Measurements from ENCODE around the gene ALOXE3.

The ALOXE3 gene

GRCh38 chr17:8117980-8118768 is at the start of gene ALOXE3:
ALOXE3 (minus strand) TSS chr17:8118514; CDS start chr17:8117990, 524 bp downstream.
- peak within 1 kb of the TSS; percentile 64 for H3K4me3 ChIP-seq (replicated peaks; ENCODE audit: low read depth, low read length)
- DNase-seq (ENCODE audit: extremely low read depth, low read depth): no peak
- TF ChIP-seq CTCF (IDR thresholded peaks at IDR 0.05; ENCODE audit: low read depth, low read length, missing control alignments): no peak

DNA sequence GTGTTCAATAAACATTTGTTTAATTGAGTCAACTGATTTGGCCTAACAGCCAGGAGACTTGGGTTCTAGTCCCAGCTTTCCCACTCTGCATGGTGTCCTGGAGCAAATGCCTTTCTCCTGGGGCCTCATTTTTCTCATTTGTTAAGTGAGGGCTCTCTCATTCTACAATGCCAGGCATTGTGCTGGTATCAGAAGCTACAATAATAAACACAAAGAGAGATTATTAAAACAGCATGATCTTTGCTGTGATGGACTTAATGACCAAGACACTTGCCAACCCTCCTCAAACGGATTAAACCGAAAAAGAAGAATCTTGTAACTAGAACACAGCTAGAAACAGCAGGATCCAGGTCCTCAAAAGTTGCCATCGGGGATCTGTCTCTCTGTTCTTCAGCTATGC is 49.2 kb upstream of the ALOXE3 start:
- DNase-seq (ENCODE audit: extremely low read depth, low read depth): no peak
- H3K4me3 ChIP-seq (replicated peaks; ENCODE audit: low read depth, low read length): no peak overlapping the region
- no peak for TF ChIP-seq CTCF (IDR thresholded peaks at IDR 0.05; ENCODE audit: low read depth, low read length, missing control alignments)

- DNase-seq (ENCODE audit: extremely low read depth, low read depth): no peak
- H3K4me3 ChIP-seq (replicated peaks; ENCODE audit: low read depth, low read length): no peak overlapping the region
- no peak for TF ChIP-seq CTCF (IDR thresholded peaks at IDR 0.05; ENCODE audit: low read depth, low read length, missing control alignments)
Measured at GRCh38 chr17:8166731-8167130, 48.4 kb upstream of the ALOXE3 start.

DNA sequence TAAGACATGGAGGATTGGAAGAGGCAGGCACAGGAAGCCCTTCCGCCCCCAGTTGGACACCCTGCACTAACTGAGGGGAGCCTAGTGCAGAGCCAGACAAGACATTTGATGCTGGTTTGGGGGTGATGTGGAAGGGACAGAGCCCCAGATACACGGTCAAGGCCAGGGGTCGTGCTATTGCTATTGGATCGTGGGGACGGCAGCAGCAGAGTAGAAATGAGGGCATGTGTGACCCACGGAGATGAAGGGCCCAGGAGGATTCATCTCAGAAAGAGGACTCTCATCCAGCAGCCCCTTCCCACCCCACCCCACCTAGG is 46.5 kb upstream of the ALOXE3 start:
- H3K4me3 ChIP-seq (replicated peaks; ENCODE audit: low read depth, low read length): no peak overlapping the region
- no peak for TF ChIP-seq CTCF (IDR thresholded peaks at IDR 0.05; ENCODE audit: low read depth, low read length, missing control alignments)

DNA sequence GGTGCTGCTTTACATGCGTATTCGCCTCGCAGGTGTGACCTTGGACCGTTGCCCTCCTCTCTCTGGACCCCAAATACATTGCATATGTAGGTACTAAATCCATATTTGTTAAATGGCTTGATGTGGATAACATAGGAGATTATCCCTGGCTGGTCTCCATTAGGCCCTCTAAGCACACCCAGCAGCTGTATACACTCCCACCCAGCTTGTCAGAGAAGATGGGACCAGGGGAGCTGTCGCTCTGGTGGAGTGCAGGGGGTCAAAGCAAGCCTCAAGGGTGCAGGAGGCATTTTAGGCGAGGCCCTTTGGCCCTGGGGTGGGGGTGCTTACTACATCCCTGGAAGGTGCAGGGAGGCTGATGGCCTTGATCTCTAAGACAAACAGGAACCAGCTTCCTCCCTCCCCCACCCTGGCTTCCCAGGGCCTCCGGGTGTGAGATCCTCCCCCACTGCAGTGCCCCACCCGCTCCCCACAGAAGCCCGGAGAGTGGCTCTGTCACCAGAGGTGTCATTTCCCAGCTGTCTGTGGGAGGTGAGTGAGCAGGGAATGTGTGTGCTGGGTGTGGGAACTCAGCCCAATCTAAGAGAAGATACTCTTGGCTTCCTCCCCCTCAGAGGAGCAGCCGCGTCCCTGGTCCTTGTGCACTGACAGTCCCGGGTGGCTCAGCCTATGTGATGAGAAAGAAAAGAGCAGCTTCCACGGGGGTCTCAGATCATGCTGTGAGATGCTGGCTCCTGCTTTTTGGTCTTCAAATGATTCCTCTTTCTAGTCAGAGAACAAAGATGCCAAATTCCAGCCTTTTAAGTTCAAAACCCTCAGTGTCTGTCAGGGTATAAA is 45.9 kb upstream of the ALOXE3 start:
- no peak for DNase-seq (ENCODE audit: extremely low read depth, low read depth)
- no peak overlapping the region for H3K4me3 ChIP-seq (replicated peaks; ENCODE audit: low read depth, low read length)
- TF ChIP-seq CTCF (IDR thresholded peaks at IDR 0.05; ENCODE audit: low read depth, low read length, missing control alignments): no peak

More for the DNA sequence above, 46.5 kb upstream of the ALOXE3 start:
- no peak for DNase-seq (ENCODE audit: extremely low read depth, low read depth)

GRCh38 chr17:8162997-8163977 is 45.0 kb upstream of the ALOXE3 start:
- no peak for TF ChIP-seq CTCF (IDR thresholded peaks at IDR 0.05; ENCODE audit: low read depth, low read length, missing control alignments)
- no peak for DNase-seq (ENCODE audit: extremely low read depth, low read depth)
- peak overlapping the region; percentile 90 for H3K4me3 ChIP-seq (replicated peaks; ENCODE audit: low read depth, low read length)

Measured in HFF-Myc (cell line).